Measurements from ENCODE around the gene USP6.
A peak's percentile ranks its signal among the peaks of the same experiment; 100 is the strongest.
"Not testable (repeated sequence)": the region's sequence is repeated elsewhere in the genome, so short reads cannot be mapped to it uniquely, and the experiment has no call there.

USP6 gene

GRCh38 chr17:5164436-5164835 is 48.6 kb downstream of the USP6 start:
- no peak for DNase-seq (ENCODE audit: low read depth in 2 of 2)
- TF ChIP-seq CTCF (IDR thresholded peaks at IDR 0.05; ENCODE audit: low read depth, low read length), result no peak
- no peak overlapping the region for H3K4me3 ChIP-seq (replicated peaks in 1 of 2; ENCODE audit: low read depth in 2 of 2, low read length in 2 of 2)

DNA sequence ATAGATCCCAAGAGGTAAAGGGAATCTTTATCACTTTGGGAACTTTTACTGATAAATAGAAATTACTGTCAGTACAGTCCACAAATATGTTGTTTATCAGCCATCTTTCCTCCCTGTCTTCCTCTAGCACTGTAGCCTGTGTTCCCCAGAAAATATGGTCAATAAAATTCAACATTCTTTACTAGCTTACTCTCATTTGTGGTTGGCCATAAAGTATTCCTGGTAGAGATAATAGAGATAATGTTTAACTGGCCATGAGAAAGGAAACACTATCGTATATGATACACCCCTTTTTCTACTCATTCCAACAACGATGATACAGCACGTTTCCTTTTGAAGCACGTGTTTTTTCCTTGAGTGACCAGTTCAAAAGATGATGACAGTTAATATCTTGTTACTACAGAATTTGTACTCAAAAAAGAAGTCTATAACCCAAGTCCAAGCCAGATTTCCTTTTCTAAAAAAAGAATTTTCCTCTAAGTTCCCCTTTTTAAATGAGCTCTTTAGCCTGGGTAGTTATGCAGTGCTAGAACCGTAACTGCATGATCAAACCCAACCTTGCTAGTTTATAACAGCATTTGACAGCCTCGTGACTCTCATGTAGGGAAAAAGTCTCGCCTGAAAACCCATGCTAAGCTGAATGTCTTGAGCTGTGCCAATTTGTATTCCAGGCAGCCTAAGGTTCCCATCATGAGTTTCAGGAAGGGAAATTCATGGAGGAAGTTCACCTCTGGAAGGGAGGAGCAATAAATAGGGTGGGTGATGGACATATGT is 50.1 kb downstream of the USP6 start:
- peak; percentile 48 to 63 for DNase-seq (ENCODE audit: low read depth in 2 of 2)
- not testable (repeated sequence) for H3K4me3 ChIP-seq (replicated peaks in 1 of 2; ENCODE audit: low read depth in 2 of 2, low read length in 2 of 2)

DNA sequence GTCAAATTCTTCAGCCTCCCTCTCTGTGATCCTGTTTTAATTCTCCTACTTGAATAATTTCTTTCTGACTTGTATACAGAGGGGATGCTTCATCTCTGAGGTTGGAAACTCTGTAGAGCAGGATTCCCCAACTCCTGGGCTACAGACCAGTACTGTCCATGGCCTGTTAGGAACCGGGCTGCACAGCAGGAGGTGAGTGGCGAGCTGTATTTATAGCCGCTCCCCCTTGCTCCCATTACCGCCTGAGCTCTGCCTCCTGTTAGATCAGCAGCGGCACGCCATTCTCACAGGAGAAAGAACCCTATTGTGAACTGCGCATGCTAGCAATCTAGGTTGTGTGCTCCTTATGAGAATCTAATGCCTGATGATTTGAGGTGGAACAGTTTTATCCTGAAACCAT is 59.2 kb downstream of the USP6 start:
- not testable (repeated sequence) for DNase-seq (ENCODE audit: low read depth in 2 of 2); H3K4me3 ChIP-seq (replicated peaks in 1 of 2; ENCODE audit: low read depth in 2 of 2, low read length in 2 of 2)

DNA sequence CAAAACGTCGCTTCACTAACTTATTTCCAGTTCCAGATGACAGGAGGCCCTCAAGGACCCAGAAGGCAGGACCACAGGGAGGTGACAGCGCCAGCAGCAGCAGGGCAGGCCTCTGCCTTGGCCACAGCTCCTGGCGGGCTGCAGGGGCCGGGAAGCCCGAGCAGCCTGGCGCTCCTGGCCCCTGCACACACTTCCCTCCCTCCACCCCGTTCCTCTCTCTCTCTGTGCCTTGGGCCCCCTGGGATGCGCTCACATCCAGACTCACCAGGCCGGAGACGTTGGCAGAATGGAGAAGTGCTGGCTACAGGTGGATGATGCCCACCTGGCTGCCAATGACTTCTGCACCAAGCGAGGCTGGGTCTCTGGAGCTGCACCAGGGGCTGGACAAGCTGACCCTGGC is 63.2 kb downstream of the USP6 start:
- no peak overlapping the region for H3K4me3 ChIP-seq (replicated peaks in 1 of 2; ENCODE audit: low read depth in 2 of 2, low read length in 2 of 2)
- no peak for DNase-seq (ENCODE audit: low read depth in 2 of 2)
- no peak for TF ChIP-seq CTCF (IDR thresholded peaks at IDR 0.05; ENCODE audit: low read depth, low read length)

GRCh38 chr17:5181509-5182305 is 65.9 kb downstream of the USP6 start:
- TF ChIP-seq CTCF (IDR thresholded peaks at IDR 0.05; ENCODE audit: low read depth, low read length), result no peak
- H3K4me3 ChIP-seq (replicated peaks in 1 of 2; ENCODE audit: low read depth in 2 of 2, low read length in 2 of 2), result no peak overlapping the region

DNA sequence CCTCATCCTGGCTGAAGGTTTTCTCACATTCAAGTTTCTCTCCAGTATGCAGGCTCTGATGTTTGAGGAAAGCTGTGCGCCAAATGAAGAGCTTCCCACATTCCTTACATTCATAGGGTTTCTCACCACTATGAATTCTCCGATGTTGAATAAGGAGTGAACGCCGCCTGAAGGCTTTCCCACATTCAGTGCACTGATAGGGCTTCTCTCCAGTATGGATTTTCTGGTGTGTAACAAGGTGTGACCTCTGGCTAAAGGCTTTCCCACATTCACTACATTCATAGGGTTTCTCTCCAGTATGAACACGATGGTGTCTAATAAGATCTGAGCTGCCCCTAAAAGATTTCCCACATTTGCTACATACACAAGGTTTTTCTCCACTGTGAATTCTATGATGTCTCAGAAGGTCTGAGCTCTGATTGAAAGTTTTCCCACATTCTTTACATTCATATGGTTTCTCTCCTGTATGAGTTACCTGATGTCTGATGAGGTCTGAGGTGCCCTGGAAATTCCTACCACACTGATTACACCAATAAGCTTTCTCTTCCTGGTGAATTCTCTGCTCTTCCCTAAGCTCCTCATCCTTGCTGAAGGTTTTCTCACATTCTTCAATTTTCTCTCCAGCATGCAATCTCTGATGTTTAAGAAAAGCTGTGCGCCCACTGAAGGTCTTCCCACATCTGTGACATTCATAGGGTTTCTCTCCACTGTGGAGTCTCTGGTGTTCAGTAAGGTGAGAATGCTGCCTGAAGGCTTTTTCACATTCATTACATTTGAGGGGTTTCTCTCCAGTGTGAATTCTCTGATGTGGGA is 67.0 kb downstream of the USP6 start:
- H3K4me3 ChIP-seq (replicated peaks in 1 of 2; ENCODE audit: low read depth in 2 of 2, low read length in 2 of 2), result no peak overlapping the region
- DNase-seq (ENCODE audit: low read depth in 2 of 2), result peak in 1 of 2 donors; percentile 5
- TF ChIP-seq CTCF (IDR thresholded peaks at IDR 0.05; ENCODE audit: low read depth, low read length), result no peak

More at GRCh38 chr17:5181509-5182305, 65.9 kb downstream of the USP6 start:
- peak in 1 of 2 donors; percentile 12 for DNase-seq (ENCODE audit: low read depth in 2 of 2)

DNA sequence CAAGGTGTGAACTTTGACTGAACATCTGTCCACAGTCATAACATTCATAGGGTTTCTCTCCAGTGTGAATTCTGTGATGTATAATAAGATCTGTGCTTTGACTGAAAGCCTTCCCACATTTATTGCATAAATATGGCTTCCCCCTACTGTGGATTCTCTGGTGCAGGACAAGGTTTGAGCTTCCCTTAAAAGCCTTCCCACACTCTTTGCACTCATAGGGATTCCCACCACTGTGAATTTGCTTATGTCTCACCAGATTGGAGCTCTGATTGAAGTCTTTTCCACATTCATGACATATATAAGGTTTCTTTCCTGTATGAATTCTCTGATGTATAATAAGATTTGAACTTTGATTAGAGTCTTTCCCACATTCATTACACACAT is 67.6 kb downstream of the USP6 start:
- DNase-seq (ENCODE audit: low read depth in 2 of 2), result peak in 1 of 2 donors; percentile 4
- no peak overlapping the region for H3K4me3 ChIP-seq (replicated peaks in 1 of 2; ENCODE audit: low read depth in 2 of 2, low read length in 2 of 2)
- TF ChIP-seq CTCF (IDR thresholded peaks at IDR 0.05; ENCODE audit: low read depth, low read length), result no peak

Measured in cardiac fibroblast (primary cell).